Activated CD4-positive, alpha-beta T cell treated with anti-CD3 and anti-CD28 coated beads for 48 hours (primary cell): ENCODE data around the gene FBLN1.

Experiments
- DNase-seq: peaks from one replicate; pipeline ENCODE4 v3.0.0-alpha.2; 2020

The FBLN1 gene

DNA sequence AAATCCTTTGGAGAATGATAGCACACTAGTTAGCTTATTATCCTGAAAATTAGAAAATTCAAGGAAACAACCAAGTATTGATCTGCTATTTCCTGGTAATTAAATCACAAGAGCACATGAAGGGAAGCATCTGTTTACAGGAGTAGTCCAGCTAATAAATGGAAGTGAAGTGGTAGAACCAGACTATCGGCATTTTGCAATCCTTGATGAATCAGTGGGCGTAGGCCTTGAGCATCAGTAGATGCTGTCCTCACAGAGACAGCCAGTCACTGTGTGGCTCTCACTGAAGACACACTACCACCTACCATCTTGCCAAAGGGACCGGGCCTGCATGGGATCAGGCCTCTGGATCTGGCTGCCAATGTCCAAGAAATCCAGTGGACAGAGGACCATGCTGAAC, 69.8 kb downstream of the FBLN1 start:
- DNase-seq = no peak

DNA sequence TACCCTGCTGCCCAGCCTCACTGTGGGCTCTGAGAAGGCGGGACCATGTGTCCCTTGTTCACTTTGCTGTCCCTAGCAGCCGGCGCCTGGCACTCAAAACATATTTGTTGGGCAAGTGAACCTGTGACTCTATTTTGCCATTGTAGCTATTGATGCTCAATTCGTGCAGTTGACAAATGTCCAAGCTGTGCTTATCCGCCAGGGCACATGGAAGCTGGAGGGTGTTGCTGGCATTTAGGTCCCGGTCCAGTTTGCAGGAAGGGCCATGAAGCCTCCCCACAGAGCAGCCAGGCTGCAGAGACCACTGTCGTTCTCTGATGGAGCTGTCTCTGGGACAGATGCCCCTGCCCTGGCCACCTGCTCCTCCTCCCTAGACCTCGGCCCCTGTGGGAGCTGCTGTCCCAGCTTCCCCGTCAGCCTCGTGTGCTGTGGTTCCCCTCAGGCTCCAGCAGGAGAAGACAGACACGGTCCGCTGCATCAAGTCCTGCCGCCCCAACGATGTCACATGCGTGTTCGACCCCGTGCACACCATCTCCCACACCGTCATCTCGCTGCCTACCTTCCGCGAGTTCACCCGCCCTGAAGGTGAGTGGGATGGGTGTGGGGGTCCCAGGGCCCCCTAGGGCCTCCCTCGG, 71.5 kb downstream of the FBLN1 start:
- DNase-seq = no peak

DNA sequence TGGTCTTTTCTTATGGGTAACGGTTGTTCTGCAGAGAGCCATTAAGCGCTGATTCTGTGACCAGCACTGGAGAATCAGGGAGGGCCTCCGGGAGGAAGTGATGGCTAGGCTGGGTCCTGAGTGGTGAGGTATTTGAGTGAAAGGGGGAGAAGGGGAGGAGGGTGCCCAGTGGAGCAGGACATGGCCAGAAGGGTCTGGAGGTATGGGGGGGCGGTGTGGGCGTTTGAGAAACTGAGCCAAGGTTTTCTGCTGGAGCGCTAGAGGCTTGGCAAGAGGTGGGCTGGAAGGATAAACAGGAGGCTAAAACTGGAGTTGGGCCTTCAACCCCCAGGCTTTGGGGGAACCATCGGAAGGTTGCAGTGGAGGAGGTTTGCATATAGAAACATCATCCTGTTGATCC, 72.5 kb downstream of the FBLN1 start:
- no peak for DNase-seq

DNA sequence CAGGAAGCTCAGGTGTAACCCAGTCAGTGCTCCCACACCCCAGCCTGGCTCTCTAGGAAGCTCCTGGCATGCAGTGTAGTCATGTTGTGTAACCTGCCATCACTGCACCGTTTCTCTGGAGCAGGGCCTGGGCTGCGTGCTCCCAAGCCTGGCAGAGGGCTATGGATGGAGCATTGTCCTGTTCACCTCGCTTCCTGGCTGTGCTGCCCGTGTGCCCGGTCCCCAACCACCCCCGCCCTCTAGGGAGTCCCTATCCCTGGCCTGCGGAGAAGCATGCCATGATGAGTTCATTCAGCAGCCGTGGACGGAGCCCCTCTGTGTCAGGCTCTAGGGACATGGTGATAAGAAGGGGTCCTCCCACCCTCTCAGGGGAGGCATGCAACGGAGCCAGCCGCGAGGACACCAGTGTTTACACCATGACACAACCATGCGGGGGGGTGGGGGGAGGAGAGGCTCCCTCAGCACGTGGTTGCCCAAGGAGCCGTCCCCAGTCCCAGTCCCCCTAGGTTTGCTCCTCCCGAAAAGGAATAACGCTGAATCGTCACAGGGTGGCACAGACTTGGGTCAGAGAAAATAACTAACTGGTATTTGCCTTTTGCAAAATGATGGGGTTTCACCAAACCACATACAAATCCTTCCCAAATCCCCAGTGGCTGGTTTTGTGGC, 73.1 kb downstream of the FBLN1 start:
- DNase-seq = no peak

DNA sequence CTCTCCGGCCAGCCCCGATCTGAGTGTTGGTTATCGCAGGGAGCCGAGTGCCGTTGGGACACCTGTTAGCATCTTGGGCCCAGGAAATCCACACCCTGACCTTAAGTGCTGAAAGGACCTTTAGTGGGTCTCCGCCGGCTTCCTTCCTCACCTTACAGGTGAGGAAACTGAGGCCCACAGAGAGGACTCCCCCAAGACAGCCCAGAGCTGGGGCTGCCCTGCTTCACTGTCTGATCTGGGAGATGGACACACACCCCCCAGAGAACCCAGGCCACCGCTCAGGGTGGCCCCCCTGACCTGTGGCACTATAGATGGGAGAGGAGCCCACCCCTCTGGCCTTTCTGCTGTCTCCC, 73.6 kb downstream of the FBLN1 start:
- no peak for DNase-seq

DNA sequence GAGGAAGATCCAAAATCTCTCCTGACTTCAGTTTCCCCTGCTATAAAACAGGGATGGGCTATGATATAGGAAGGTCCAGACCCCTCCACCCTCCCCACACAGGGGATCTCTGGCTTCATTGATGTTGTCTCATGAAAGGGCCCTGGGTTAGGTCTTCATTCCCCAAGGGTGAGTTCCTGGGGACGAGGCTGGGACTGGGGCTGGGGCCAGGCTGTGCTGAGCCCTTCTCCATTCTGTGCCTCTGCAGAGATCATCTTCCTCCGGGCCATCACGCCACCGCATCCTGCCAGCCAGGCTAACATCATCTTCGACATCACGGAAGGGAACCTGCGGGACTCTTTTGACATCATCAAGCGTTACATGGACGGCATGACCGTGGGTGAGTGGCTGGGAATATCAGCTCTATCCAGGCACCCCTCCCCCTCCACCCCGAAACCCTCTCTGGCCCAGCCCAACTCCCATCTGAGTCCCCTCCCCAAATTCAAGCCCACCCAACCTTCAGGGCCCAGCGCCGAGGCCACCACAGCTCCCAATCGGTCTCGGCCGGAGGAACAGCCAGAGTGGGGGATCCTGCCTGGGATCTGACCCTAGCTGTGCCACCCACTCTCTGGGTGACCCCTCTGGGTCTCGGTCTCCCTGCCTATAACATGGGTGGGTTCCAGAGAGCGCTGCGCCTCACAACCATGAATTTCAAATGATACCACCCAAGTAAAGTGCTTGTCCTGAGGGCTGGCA, 74.2 kb downstream of the FBLN1 start:
- no peak for DNase-seq

DNA sequence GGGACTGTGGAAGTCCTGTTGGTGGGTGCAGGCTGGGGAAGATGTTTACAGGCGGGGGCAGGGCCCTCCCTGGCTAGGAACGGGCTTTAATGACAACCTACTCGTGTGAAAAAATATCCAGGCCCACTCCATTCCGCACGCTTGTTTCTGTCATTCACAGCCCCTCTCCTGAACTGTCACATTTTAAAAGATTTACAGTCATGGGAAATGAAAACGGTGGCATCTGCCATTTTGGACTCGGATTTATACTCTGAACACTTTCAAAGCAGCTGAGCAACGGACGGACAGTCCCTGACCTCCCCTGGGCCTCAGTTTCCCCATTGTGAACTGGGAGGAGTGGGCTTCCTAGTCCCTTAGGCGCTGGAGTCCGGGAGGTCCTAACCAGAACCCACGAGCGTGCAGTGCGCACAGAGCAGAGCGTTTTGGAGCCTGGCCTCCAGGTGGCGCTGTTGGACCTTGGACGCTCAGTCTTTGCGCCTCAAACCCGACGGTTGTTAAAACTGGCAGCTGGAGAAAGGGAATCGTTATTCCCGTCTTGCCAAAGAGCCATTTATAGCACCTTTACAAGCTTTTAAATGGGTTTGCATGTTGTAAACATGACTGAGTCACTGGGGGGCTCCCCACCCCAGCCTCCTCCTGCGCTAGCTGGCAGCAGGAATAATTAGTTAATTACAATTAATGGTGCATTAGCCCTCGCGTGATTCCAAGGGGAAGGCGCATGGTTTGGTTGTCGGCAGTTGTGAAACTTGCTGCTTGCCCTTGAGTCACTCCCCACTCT, 75.3 kb downstream of the FBLN1 start:
- peak; percentile 88 for DNase-seq

DNA sequence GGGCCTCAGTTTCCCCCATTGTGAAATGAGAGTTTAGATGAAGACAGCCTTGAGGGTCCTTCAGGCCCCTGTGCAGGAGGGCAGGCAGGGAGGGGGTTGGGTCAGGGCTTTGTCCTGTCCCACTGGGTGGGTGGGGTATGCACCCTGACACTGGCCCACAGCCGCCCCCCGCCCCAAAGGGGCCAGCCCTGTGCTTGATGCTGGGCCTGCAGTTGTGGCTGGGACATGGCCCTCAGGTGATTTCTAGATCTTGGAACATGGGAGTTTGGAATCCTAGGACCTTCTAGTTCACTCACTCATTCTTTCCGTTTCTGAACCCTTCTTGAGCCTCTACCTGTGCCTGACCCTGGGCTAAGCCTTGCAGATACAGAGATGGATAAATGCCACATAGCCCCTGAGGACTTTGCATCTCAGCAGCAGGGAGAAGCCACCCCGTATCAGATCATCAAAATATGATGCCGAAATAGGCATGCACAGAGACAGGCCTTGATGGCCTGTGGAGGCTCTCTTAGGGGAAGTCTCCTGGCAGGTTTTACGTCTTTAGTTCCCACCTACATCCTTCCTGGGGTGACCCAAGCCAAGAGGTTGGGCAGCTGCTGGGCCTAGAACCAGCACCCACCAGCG, 76.0 kb downstream of the FBLN1 start:
- DNase-seq = no peak

DNA sequence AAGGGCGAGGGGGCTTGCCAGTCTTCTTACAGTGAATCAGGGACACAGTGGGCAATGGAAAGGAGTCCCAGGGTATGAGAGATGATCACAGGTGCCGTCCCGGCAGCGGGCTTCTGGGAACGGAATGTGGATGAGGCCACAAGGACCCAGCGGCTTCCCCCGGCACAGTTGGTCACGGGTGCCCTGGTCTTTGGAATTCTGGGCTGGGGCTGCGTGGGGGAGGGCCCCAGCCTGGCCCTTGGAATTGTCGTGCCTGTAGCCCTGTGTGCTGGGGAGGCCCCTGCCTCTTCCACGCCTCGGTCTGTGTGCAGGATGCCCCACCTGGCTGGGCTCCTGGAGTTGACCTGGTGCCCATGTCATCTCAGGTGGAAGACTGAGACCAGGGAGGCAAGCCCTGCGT, 76.6 kb downstream of the FBLN1 start:
- no peak for DNase-seq

DNA sequence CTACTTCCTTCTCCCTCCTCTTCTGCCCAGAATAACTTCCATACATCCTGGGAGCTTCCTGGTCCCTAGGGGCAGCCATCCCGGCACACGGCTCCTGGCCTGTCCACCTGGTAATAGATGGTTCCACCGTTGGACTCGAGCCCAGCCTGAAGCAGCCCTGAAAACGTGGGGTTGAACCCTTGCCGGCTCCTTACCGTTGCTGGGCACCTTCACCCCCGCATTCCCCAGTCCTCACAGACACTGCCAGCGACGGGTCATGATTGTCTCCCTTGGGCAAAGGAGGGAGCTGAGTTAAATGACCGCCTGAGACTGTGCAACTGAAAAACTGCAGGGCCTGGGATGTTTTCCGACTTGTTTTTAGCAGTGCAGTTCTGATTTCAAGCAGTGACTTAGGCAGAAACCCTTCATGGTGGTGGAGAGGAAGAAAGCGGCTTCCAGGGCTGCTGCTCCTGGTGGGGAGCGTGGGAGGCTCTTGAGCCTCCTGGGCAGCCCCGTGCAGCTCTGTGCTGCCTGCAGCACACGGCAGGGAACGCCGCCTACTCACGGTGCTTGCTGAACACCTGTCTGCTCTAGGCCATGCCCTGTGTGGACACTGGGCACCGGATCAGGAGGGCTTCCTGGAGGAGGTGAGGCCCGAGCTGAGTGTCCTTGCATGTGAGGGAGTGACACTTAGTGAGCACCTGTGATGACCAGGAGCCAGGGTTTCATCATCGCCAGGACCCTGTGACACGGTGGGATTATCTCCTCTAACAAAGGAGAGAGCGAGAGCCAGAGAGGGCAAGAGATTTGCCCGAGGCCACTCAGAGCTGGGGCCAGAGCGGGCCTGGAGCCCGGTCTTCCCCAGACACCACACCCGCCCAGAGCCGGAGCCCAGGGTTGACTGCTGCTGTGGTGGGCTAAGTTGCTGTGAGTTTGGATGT, 77.4 kb downstream of the FBLN1 start:
- DNase-seq = no peak

DNA sequence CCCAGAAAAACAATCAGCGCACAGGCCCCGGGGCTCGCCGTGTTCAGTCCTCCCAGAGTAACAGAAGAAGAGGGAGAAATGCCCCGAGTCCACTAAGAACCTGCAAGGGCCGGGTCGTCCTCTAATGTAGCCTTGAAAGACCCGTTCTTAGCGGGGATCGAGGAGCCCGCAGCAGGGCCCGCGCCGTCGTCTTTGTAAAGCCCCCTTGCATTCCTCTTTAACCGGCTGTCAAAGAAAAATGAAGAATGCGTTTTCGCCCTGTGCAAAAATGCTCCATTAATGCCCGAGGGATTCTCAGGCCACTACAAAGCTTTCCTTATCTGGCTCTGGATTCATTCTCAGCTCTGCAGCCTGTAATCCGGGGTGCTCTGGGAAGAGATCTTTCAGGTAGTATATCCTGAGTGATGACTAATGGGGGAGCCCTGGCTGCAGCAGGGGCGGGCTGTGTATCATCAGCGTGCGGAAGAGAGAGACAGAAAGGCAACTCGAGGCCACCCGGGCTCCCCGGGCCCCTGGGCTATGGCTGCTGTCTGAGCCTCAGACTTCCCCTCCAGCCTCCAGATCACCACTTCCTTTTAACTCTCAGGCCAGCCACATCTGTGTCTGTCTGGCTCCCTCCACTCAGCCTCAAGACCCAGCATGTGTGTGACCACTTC, 78.2 kb downstream of the FBLN1 start:
- no peak for DNase-seq

DNA sequence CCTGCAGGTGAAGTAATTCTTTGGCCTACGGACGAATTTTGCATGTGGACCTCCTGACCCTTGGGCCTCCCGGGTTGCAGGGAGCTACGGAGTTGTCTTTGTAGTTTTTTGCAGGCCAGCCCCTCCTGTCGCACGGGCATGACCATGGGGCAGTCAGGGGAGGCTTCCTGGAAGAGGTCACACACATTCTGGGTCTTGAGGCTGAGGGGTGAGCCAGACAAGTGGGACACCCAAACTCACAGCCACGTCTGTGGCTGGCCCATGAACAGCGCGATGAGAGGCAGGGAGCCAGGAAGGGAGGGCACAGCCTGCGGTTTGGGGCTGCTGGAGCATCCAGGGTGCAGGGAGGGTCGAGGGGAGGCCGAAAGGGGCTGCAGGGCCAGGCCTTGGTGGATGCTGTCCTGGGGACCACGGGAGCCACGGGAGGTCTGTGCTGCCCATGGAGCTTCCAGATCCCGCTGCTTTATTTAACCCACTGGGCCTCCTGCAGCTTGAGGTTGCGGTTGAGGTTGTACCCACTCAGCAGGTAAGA, 78.9 kb downstream of the FBLN1 start:
- no peak for DNase-seq

DNA sequence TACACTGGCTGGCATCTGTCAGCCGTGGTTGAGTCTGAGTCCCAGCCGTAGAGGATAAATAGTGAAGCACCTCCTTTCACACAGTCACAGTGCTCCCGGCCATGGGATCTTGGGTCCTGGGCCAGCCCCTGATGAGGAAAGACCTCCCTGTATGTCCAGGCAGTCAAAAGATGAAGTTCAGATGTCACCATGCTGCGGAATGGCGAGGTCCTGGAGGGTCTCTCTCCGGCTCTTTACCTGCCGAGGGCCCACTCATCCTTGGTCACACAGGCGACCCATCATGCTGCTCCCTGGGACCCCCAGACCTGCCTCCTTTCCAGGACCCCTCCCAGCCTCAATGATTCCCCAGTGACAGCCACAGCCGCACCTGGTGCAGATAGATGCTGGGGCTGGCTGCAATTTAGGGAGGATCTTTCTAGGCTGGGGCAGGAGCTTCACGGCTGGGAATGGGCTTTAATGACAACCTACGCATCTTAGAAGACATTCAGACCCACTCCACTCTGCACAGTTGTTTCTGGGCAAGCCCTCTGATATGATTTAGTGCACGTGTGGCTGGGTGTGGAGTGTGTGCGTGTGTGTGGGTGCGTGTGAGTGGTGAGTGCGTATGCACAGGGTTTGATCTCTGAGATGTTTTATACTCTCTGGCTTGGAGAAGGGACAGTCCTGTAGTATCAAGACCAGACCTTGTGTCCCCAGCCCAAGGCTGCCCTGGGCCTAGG, 79.7 kb downstream of the FBLN1 start:
- DNase-seq = no peak

DNA sequence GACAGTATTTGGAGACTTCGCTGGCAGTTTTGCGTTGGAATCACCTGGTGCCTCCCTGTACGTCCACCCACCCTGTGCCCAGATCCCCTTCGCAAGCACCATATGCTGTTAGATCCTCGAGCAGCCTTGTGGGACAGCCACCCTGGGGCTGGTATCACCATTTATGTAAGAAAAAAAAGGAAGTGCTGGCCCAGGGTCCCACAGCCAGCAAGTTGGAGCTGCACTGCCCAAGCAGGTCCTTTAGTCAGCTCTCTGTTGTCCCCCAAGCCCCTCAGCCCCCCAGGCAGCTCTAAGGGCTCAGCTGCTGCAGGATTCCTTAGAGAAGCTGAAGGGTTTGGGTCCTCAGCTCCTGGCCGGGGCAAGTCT, 80.3 kb downstream of the FBLN1 start:
- DNase-seq = no peak

DNA sequence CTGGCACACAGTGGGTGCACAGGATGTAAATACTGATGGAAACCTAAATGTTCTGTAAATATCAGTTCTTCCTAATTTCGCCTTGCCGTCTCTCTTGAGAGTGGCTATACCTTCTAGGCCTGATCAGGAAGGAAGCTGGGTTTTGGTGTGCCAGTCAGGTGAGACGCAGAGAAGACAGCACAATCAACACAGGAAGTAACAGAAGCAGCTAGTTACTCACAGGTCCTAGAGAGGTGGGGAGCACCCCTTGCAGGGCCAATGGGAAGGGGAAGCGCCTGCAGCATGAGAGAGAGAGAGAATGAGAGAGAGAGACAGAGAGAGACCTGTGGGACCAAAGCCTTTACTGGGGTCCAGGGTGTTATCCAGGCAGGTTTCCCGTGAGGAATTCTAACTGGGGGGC, 80.8 kb downstream of the FBLN1 start:
- DNase-seq = no peak

DNA sequence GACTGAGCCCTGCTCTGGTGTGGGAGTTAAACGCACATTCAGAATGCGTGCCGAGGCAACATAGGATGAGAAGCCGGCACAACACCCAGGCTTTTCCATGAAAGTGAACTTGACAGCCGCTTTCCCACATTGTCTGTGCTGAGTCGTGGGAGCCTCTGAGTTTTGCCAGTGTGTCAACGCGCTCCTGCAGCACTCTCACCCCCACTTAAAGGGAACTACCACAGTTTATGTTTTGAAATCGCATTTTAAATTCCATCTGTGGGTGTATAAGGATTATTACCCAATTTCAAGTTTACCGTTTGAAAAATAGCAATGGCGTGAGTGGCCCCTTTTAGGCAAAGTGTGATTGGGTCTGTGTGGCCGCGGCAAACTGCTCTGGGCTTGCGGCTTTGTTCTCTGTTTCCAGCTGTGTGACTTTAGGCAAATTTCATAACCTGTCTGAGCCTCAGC, 81.5 kb downstream of the FBLN1 start:
- no peak for DNase-seq

DNA sequence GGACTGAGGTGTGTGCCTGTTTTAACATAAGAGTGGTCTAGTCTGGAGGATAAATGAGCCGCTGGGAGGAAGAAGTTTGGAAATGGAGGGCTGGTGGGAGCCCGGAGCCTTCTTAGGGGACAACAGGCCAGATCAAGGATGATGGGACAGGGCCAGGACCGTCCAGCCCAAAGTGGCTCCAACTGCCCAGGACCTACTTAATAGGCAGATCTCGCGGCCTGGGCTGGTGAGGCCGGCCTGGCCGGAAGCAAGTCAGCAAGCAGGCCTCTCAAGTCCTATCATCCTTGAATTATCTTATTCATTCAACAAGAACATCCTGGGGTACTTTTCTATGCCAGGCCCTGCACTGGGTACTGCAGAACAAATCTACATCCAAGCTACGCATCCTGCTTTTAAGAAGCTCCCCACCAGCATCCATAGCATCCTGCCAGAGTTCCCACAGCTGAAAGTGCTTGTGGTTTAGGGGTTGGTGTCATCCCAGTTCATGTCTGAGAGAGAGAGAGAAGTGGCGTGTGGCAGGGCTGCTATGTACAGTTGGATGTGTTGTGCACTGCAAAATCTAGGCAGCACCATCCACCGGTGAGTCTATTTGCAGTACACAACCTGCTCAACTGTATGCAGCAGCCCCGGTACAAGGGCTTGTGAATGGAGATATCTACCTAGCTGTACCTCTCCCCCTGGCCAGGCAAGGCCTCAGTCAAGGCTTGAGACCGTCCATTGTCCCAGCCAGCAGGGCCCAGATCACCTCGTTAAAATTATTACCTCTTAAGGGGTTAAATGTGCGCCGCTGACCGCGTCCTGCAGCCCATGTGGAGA, 82.1 kb downstream of the FBLN1 start:
- no peak for DNase-seq

DNA sequence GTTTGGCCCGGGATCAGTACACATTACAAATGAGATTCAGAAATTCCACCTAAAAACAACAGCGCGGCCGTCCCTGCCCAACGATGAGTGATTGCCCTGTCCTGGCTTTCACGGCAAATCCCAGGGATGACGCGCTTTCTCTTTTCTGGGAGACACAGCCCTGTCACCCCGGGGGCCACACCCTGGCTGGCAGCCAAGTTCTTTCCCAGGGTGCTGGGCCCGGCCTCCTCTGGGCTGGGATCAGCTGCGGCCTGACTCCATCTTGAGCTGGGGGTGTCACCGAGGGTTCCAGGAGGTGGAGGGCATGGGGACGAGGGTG, 82.7 kb downstream of the FBLN1 start:
- DNase-seq = no peak

DNA sequence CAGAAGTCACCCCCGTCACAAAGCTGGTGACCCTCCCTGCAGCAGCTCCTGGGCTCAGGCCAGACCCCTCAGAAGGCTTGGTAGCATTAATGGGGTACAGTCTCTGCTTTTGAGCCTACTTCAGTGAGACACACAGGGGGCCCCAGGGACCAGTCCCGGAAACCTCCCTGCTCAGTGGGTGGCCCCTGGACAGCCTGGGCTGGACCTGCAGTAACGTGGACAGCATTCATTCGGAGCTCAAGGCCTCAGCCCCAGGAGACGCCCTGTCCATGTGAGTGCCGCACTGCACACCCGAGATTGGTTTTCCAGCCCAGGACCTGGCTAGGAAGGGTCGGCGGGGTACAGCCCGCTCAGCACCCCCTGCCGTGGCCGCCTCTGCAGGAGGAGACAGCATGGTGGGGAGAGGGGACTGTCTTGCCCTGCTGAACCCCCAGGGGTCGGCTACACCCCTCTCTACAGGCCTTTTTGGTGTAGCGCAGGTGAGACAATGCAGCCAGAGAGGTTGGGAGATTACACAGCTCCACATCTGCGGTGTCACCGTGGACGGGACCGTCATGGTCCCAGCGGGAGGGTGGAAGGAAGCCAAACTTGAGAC, 83.4 kb downstream of the FBLN1 start:
- DNase-seq = no peak
